Measurements from ENCODE around the gene MITF. TPM values are rescaled to one million over a fixed set of nuclear protein-coding genes. Genes with fewer than 3 reads are reported as not detected.

MITF gene
- total RNA-seq, 1 donor from 2014 or later: 0.25 TPM

DNA sequence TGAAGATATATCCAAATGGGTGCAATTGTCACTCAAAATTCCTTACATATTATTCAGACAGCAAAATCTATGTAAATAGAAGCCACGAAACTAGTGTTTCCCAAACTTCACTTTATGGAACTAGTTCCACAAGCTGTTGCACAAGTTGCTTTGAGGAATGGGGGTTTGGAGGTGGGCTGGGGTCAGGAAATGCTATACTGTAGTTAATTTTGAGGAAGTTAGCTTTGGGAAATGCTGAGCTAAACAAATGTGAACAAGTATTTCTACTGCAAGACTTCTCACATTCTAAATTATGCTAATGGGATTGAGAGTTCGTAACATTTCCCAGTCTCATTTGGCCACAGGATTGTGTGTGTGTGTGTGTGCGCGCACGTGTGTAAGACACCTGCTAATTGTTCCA lies 231.6 kb downstream of the MITF start:
- Mint-ChIP-seq H3K27ac (ENCODE audit: unreplicated experiment) (no peak overlapping the region), H3K4me1 (ENCODE audit: low read depth, unreplicated experiment) (no peaks in the 10 kb centered on the region), H3K4me3 (ENCODE audit: unreplicated experiment) (no peak overlapping the region), H3K27me3 (ENCODE audit: unreplicated experiment) (peaks cover 2% of the 10 kb centered on the region), H3K36me3 (ENCODE audit: unreplicated experiment) (no peaks in the 10 kb centered on the region), H3K9me3 (ENCODE audit: unreplicated experiment) (peaks cover 3% of the 10 kb centered on the region)
- DNase-seq: no peak
- TF ChIP-seq, protein P1, sequence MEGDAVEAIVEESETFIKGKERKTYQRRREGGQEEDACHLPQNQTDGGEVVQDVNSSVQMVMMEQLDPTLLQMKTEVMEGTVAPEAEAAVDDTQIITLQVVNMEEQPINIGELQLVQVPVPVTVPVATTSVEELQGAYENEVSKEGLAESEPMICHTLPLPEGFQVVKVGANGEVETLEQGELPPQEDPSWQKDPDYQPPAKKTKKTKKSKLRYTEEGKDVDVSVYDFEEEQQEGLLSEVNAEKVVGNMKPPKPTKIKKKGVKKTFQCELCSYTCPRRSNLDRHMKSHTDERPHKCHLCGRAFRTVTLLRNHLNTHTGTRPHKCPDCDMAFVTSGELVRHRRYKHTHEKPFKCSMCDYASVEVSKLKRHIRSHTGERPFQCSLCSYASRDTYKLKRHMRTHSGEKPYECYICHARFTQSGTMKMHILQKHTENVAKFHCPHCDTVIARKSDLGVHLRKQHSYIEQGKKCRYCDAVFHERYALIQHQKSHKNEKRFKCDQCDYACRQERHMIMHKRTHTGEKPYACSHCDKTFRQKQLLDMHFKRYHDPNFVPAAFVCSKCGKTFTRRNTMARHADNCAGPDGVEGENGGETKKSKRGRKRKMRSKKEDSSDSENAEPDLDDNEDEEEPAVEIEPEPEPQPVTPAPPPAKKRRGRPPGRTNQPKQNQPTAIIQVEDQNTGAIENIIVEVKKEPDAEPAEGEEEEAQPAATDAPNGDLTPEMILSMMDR (IDR thresholded peaks at IDR 0.05; ENCODE audit: partially characterized antibody, unreplicated experiment): no peak

DNA sequence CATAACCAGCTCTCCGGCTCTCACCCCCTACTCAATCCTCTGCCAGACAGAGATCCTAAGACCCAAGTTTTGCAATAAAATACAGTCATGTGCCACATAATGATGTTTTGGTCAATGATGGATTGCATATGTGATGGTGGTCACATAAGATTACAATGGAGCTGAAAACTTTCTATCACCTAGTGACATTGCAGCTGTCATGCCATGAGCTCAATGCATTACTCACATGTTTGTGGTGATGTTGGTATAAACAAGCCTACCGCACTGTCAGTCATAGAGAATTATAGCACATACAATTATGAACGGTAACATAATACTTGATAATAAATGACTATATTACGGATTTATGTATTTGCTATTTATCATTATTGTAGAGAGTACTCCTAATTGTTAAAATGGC lies 233.4 kb downstream of the MITF start:
- no peak overlapping the region for H3K4me3 Mint-ChIP-seq (ENCODE audit: unreplicated experiment)
- H3K36me3 Mint-ChIP-seq (ENCODE audit: unreplicated experiment): no peaks in the 10 kb centered on the region
- DNase-seq: no peak
- no peaks in the 10 kb centered on the region for H3K4me1 Mint-ChIP-seq (ENCODE audit: low read depth, unreplicated experiment)
- TF ChIP-seq, protein P1 (IDR thresholded peaks at IDR 0.05; ENCODE audit: partially characterized antibody, unreplicated experiment): no peak
- H3K27me3 Mint-ChIP-seq (ENCODE audit: unreplicated experiment): peaks cover 2% of the 10 kb centered on the region
- no peak overlapping the region for H3K27ac Mint-ChIP-seq (ENCODE audit: unreplicated experiment)
- peaks cover 3% of the 10 kb centered on the region for H3K9me3 Mint-ChIP-seq (ENCODE audit: unreplicated experiment)

DNA sequence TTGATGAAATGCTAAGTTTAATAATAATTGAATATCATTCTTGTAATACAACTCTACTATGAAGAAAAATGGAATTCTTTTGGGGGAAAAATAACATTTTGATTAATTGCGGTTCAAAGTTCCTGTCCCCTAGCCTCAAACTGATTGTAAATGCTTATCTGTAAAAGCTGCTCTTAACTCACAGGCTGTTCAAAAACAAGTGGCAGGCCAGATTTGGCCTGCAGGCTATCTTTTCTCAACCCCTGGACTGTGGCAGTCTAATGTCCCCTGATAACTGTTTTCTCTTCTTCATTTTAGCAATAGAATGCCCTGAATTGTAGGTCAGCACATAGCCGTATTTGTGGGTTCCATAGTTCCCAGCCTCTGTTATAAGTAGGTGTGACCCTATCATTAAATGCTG lies 236.8 kb downstream of the MITF start:
- DNase-seq: no peak
- no peaks in the 10 kb centered on the region for H3K4me1 Mint-ChIP-seq (ENCODE audit: low read depth, unreplicated experiment)
- H3K27me3 Mint-ChIP-seq (ENCODE audit: unreplicated experiment): peaks cover 2% of the 10 kb centered on the region
- no peak overlapping the region for H3K4me3 Mint-ChIP-seq (ENCODE audit: unreplicated experiment)
- TF ChIP-seq, protein P1 (IDR thresholded peaks at IDR 0.05; ENCODE audit: partially characterized antibody, unreplicated experiment): no peak
- peaks cover 3% of the 10 kb centered on the region for H3K9me3 Mint-ChIP-seq (ENCODE audit: unreplicated experiment)
- peaks cover 16% of the 10 kb centered on the region for H3K36me3 Mint-ChIP-seq (ENCODE audit: unreplicated experiment)
- no peak overlapping the region for H3K27ac Mint-ChIP-seq (ENCODE audit: unreplicated experiment)

DNA sequence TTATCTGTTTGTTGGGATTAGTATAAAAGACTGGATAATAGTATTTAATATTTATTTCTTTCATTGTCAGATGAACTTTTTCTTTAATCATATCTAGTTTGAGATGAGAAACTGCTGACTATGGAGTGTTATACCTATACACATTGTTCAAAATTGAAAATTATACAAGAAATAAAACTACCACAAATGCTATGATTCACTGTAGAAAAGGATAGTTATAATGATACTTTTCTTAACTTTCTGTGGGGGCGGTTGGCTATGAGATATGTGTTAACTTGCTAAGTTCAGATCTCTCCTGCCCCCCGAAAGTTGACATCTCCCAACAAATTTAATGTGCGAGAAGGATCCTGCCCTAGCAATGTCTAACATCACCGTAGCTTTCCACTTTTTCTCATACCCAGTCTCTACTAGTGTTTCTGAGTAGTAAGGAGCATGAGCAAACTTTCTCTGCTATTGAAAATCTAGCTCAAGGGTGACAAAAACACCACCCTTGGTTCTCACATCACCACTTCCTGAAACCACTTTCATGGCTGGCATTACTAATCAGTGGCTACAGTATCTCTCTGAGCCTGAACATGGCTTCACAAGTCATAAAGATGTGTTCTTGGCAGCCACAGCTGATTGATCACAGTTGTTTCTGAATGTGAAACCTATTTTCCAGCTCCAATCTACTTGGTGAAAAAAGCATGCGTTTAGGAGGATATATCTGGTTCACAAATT lies 244.4 kb downstream of the MITF start:
- Mint-ChIP-seq H3K36me3 (ENCODE audit: unreplicated experiment) (peaks cover 11% of the 10 kb centered on the region), H3K4me1 (ENCODE audit: low read depth, unreplicated experiment) (no peaks in the 10 kb centered on the region), H3K27me3 (ENCODE audit: unreplicated experiment) (no peaks in the 10 kb centered on the region), H3K4me3 (ENCODE audit: unreplicated experiment) (no peak overlapping the region), H3K9me3 (ENCODE audit: unreplicated experiment) (no peaks in the 10 kb centered on the region), H3K27ac (ENCODE audit: unreplicated experiment) (no peak overlapping the region)
- DNase-seq: no peak
- TF ChIP-seq, protein P1 (IDR thresholded peaks at IDR 0.05; ENCODE audit: partially characterized antibody, unreplicated experiment): no peak

DNA sequence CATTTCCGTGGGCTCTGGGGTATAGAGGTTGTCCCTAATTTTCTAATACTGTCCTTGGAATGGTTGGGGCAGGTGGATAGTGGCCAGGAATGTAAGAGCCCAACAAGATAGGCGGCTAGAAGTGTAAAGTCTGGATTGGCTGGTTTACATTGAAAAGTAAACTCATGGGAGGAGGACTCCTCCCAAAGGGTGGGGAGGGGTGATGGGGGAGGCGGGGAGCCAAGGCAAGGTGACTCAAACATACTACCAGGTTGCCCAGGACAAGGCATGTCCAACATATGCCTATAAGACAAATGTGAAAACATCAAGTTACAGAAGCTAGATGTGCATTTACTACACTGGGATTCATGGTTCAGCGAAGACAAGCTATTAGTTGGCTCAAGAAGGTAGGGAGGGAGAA lies 246.0 kb downstream of the MITF start:
- Mint-ChIP-seq H3K27ac (ENCODE audit: unreplicated experiment) (no peak overlapping the region), H3K4me1 (ENCODE audit: low read depth, unreplicated experiment) (no peaks in the 10 kb centered on the region), H3K27me3 (ENCODE audit: unreplicated experiment) (no peaks in the 10 kb centered on the region), H3K9me3 (ENCODE audit: unreplicated experiment) (no peaks in the 10 kb centered on the region), H3K36me3 (ENCODE audit: unreplicated experiment) (peaks cover 5% of the 10 kb centered on the region), H3K4me3 (ENCODE audit: unreplicated experiment) (no peak overlapping the region)
- TF ChIP-seq, protein P1 (IDR thresholded peaks at IDR 0.05; ENCODE audit: partially characterized antibody, unreplicated experiment): no peak
- no peak for DNase-seq
